WI38 (cell line): Measurements from ENCODE around the gene ARAP3.

Experiments
- H3K4me3 ChIP-seq: 2 replicates; pipeline ENCODE4 v1.5.1; 2011; ENCODE audit warnings: low read depth, mild to moderate bottlenecking, control low read depth, low read length
- CTCF ChIP-seq: IDR thresholded peaks from 2 replicates; pipeline ENCODE4 v1.5.1; 2012; ENCODE audit warnings: low read depth, mild to moderate bottlenecking, control low read depth, low read length

Gene ARAP3

DNA sequence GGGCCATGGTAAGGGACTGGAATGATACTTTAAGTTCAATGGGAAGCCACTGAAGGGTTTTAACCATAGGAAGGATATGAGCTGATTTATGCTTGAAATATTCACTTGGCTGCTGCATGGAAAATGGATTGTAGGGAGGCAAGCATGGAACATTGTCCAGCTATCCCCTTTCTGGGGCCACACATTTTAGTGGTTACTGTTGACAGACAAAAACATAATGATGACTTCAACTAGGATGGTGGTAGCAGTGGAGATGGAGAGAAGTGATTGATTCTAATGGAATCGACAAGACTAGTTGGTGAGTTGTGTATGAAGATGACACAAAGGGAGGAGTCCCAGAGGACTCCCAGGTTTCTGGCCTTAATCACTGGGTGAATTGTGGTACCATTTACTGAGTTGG, 24.6 kb downstream of the ARAP3 start:
- no peak overlapping the region for H3K4me3 ChIP-seq
- TF ChIP-seq CTCF, result no peak

GRCh38 chr5:141656396-141656795, 25.6 kb downstream of the ARAP3 start:
- TF ChIP-seq CTCF, result no peak
- no peak overlapping the region for H3K4me3 ChIP-seq

- no peak overlapping the region for H3K4me3 ChIP-seq
- TF ChIP-seq CTCF, result no peak
Measured at GRCh38 chr5:141655020-141655419, 27.0 kb downstream of the ARAP3 start.

GRCh38 chr5:141654298-141654697, 27.7 kb downstream of the ARAP3 start:
- TF ChIP-seq CTCF, result no peak
- H3K4me3 ChIP-seq, result no peak overlapping the region

DNA sequence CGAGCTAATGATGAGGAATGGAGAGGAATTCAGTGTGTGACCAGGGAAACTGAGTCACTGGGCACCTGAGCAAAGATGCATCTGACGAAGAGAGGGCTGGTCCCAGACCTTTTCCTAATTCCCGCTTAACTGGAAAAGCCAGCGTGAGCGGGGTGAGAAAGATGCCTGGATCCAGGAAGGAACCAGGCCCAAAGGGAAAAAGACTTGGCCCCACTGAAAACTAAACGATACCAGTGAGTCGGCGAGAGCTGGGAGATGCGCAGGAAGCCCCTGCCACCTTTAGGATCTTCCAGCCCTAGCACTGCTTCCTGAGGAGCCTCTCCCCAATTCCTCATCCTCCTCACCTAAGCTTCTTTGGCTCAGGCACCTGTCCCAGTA, 30.3 kb downstream of the ARAP3 start:
- peak overlapping the region; percentile 81 for H3K4me3 ChIP-seq
- TF ChIP-seq CTCF, result no peak

- no peak for TF ChIP-seq CTCF
- peak within 1 kb of the TSS; percentile 81 for H3K4me3 ChIP-seq
Measured at GRCh38 chr5:141650851-141651727, 30.9 kb downstream of the ARAP3 start, which contains the start of gene FCHSD1. Gene FCHSD1, minus strand, starts transcription at chr5:141651418. Its CDS starts 50 bp downstream, at chr5:141651368.

- H3K4me3 ChIP-seq, result no peak overlapping the region
- TF ChIP-seq CTCF, result no peak
Measured at GRCh38 chr5:141649972-141650371, 32.1 kb downstream of the ARAP3 start.
